Heart right ventricle (tissue), 16 donors: Measurements from ENCODE around the gene IL12RB1. TPM values are rescaled to one million over a fixed set of nuclear protein-coding genes. Genes with fewer than 3 reads are reported as not detected.
A peak's percentile ranks its signal among the peaks of the same experiment; 100 is the strongest.

Experiments
- ATAC-seq, 8 donors: fragments of 200-7000 bp; cut with Tn5 transposase; one replicate each; pipeline ENCODE4 v1.9.1; 2020; ENCODE audit warnings: mild to moderate bottlenecking in 8 of 8, moderate library complexity in 8 of 8, moderate number of reproducible peaks in 1 of 8
- DNase-seq, 2 donors: peaks; one replicate each; pipeline ENCODE4 v3.0.0-alpha.2; 2020
- H3K27ac ChIP-seq, 10 donors: fragments of 200-600 bp; sonication (generic) in 2 of 10; one replicate each; pipeline versions ENCODE4 v1.5.0 to v1.8.0; 2020 to 2022; ENCODE audit warnings: mild to moderate bottlenecking in 3 of 10
- H3K27me3 ChIP-seq, 7 donors: fragments of 200-600 bp; one replicate each; pipeline ENCODE4 v1.8.0; 2021 to 2022; ENCODE audit warnings: mild to moderate bottlenecking in 2 of 7
- H3K36me3 ChIP-seq, 9 donors: fragments of 200-600 bp; sonication (generic) in 1 of 9; one replicate each; pipeline versions ENCODE4 v1.5.0 to v1.8.0; 2020 to 2022; ENCODE audit warnings: mild to moderate bottlenecking in 2 of 9
- H3K4me1 ChIP-seq, 9 donors: fragments of 200-600 bp; sonication (generic) in 1 of 9; one replicate each; pipeline versions ENCODE4 v1.5.0 to v1.8.0; 2020 to 2022; ENCODE audit warnings: mild to moderate bottlenecking in 4 of 9
- H3K4me3 ChIP-seq, 10 donors: fragments of 200-600 bp; sonication (generic) in 2 of 10; one replicate each; pipeline versions ENCODE4 v1.5.0 to v1.8.0; 2020 to 2022; ENCODE audit warnings: mild to moderate bottlenecking in 7 of 10, moderate library complexity in 2 of 10
- H3K9me3 ChIP-seq, 11 donors: fragments of 200-600 bp in 10 of 11; sonication (generic) in 2 of 11; one replicate each; pipeline versions ENCODE4 v1.5.0 to v1.8.0; 2013 to 2022; ENCODE audit warnings: mild to moderate bottlenecking in 2 of 11, control low read depth in 1 of 11, moderate library complexity in 1 of 11
- CTCF ChIP-seq, 9 donors: fragments of 200-600 bp; sonication (generic) in 2 of 9; IDR thresholded peaks; one replicate each; pipeline versions ENCODE4 v1.5.0 to v1.8.0; 2021 to 2022; ENCODE audit warnings: antibody characterized with exemption in 9 of 9, mild to moderate bottlenecking in 5 of 9, moderate library complexity in 1 of 9
- WGBS, 2 donors: extraction: QIAGEN DNeasy Blood & Tissue Kit; methylation state at CpG; one replicate each; pipeline ENCODE4 v1.1.7; 2013; ENCODE audit warnings: inconsistent platforms in 1 of 2; 5-methylcytosine and 5-hydroxymethylcytosine counted together
- intact Hi-C, 10 donors: fragments of 100-400 bp; cut with DNase I; formaldehyde crosslinking; loops; one replicate each; pipeline versions ENCODE4 v1.11.1 to v1.14.2; 2022
- polyA plus RNA-seq, 2 donors: library from polyadenylated mRNA; stranded (reverse); fragments of 200-250 nt; gene quantifications; one replicate each; pipeline ENCODE4 v1.2.3, GENCODE V29; 2013
- total RNA-seq, 10 donors: library from RNA; stranded (reverse); fragmentation: NEBNext Ultra II Directional in 3 of 10; extraction: Animal tissue kit (Norgen Biotek cat#: 25700) in 3 of 10; gene quantifications; one replicate each; pipeline versions ENCODE4 v1.2.1 to v1.2.4, GENCODE V29; 2021 to 2023
- donor health status: Arrhythmogenic right ventricular cardiomyopathy.
- donor health status: ischemic (EF 13 %, LVEDD 7.1; RV severe dilation, severe dysfunction).
- donor health status: healthy with polysubstance abuse.
- donor health status: DM: no; HTN: yes; CAD: no.
- donor health status: DM: no; HTN: no; CAD: no.
- donor health status: ischemic (EF 25% LVEDD 6.9; RV normal size, moderate dysfunction).
- donor health status: ischemic (EF 25% LVEDD 5.7; RV mildly dilated, moderate dysfunction).
- donor health status: healthy.
- donor health status: DM: yes; HTN: yes; CAD: no.
- donor health status: Ischemic cardiomyopathy.
- donor health status: ischemic (EF 35%, LVEDD 5.7; RV mildly dilated, moderate dysfunction).
- donor health status: nonischemic (EF 11% LVEDD 7.7; RV severe dilation, severe dysfunction).
- donor health status: DM: yes; HTN: yes; CAD: no.
- donor health status: PGD.
- donor health status: ischemic (EF 29% LVEDD 5.4; RV normal size, mild dysfunction).
- donor health status: nonischemic (EF 23%, LVEDD 6.1; RV moderate dilation, normal function).

Gene IL12RB1
- total and polyA plus RNA-seq, 12 donors: 0.24 to 5.4 (median 0.44) TPM

- Histone ChIP-seq H3K9me3 (peaks cover 0 to 3% (median 0%) of the 10 kb centered on the region in 11 donors), H3K36me3 (peaks cover 0 to 71% (median 2%) of the 10 kb centered on the region in 9 donors), H3K4me3 (peak overlapping the region in 1 of 10 donors; percentile 7), H3K27ac (peak overlapping the region in 7 of 10 donors; percentile 5 to 77 (median 44)), H3K27me3 (no peaks in the 10 kb centered on the region), H3K4me1 (peaks cover 0 to 28% (median 6%) of the 10 kb centered on the region in 9 donors)
- WGBS, 2 donors: 68 to 72% methylated on average over 26 of the region's 26 CpGs
- ATAC-seq: peak in 5 of 8 donors; percentile 45 to 64 (median 49)
- DNase-seq: no peak
- no peak for TF ChIP-seq CTCF (IDR thresholded peaks at IDR 0.05)
- intact Hi-C loops: loop anchor here in 2 of 10 donors (5.0 kb wide), 2 partner anchors 33 to 128 kb away; no protein-coding TSS in a partner anchor
Observed at GRCh38 chr19:18123819-18124218, 37.1 kb upstream of the IL12RB1 start.

- H3K4me3 ChIP-seq: peak overlapping the region in 1 of 10 donors; percentile 7
- ATAC-seq: peak; percentile 26 to 68 (median 57)
Observed at GRCh38 chr19:18122860-18123795, 36.4 kb upstream of the IL12RB1 start.

GRCh38 chr19:18122424-18122823, 35.7 kb upstream of the IL12RB1 start:
- ATAC-seq (no peak), DNase-seq (no peak)
- 90 to 94% methylated on average over 7 of the region's 7 CpGs for WGBS, 2 donors
- TF ChIP-seq CTCF (IDR thresholded peaks at IDR 0.05): no peak
- intact Hi-C loops: loop anchor here in 2 of 10 donors (5.0 kb wide), 2 partner anchors 35 to 130 kb away; no protein-coding TSS in a partner anchor
- H3K27ac ChIP-seq: peak overlapping the region in 2 of 10 donors; percentile 35 to 77
- no peak overlapping the region for H3K4me3 ChIP-seq
- H3K9me3 ChIP-seq: peaks cover 0 to 3% (median 0%) of the 10 kb centered on the region in 11 donors
- peaks cover under 1 to 34% (median 18%) of the 10 kb centered on the region in 9 donors for H3K4me1 ChIP-seq
- peaks cover 0 to 57% (median 0%) of the 10 kb centered on the region in 9 donors for H3K36me3 ChIP-seq
- no peaks in the 10 kb centered on the region for H3K27me3 ChIP-seq

More at GRCh38 chr19:18122860-18123795, 36.4 kb upstream of the IL12RB1 start:
- WGBS, 2 donors: 62 to 69% methylated on average over 27 of the region's 27 CpGs
- no peak for DNase-seq
- H3K9me3 ChIP-seq: peaks cover 0 to 3% (median 0%) of the 10 kb centered on the region in 11 donors
- no peaks in the 10 kb centered on the region for H3K27me3 ChIP-seq
- intact Hi-C loops: loop anchor here in 2 of 10 donors (5.0 kb wide), 2 partner anchors 34 to 129 kb away; no protein-coding TSS in a partner anchor
- peaks cover 0 to 32% (median 13%) of the 10 kb centered on the region in 9 donors for H3K4me1 ChIP-seq
- H3K27ac ChIP-seq: peak overlapping the region in 7 of 10 donors; percentile 5 to 77 (median 44)
- no peak for TF ChIP-seq CTCF (IDR thresholded peaks at IDR 0.05)
- H3K36me3 ChIP-seq: peaks cover 0 to 64% (median 2%) of the 10 kb centered on the region in 9 donors

GRCh38 chr19:18121166-18121565, 34.4 kb upstream of the IL12RB1 start:
- 96 to 98% methylated on average over 5 of the region's 5 CpGs for WGBS, 2 donors
- peaks cover 4 to 40% (median 23%) of the 10 kb centered on the region in 9 donors for H3K4me1 ChIP-seq
- intact Hi-C loops: loop anchor here in 2 of 10 donors (5.0 kb wide), 2 partner anchors 36 to 131 kb away; no protein-coding TSS in a partner anchor
- no peak overlapping the region for H3K4me3 ChIP-seq
- TF ChIP-seq CTCF (IDR thresholded peaks at IDR 0.05): no peak
- H3K27me3 ChIP-seq: no peaks in the 10 kb centered on the region
- ATAC-seq: no peak
- H3K27ac ChIP-seq: no peak overlapping the region
- H3K9me3 ChIP-seq: peaks cover 0 to 3% (median 0%) of the 10 kb centered on the region in 11 donors
- H3K36me3 ChIP-seq: peaks cover 0 to 48% (median 0%) of the 10 kb centered on the region in 9 donors
- DNase-seq: no peak
